Measurements from ENCODE around the gene DDIT4. TPM values are rescaled to one million over a fixed set of nuclear protein-coding genes. Genes with fewer than 3 reads are reported as not detected.
"Not testable (repeated sequence)": the region's sequence is repeated elsewhere in the genome, so short reads cannot be mapped to it uniquely, and the experiment has no call there.

DDIT4 gene
- total RNA-seq, 2 donors from 2014 or later, result 45.5 to 147 TPM

DNA sequence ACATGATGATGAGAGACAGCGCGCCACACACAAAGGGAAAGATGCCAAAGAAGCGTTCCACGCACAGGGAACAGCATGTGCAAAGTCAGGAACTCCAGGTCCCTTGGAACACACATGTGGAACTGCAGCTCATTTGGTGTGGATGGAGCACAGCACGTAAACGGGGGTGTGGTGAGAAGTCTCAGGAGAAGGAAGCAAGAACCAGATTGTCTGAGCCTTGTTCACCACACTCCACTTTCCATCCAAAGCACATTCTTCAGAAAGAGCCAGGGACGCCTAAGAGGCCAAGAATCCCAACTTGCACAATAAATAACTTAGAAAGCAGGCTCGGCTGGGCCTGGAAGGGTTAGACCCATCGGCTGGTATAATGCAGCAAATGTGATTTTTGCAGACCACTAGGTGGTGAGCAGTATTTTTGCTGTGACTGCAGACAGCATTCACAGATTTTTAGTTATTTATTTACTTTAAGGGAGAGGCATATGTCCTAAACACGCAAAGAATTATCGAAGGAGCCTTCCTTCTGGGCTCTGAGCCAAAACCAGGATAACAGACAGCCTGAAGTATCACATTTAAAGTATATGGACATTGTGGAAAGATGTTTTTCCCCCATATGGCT, 29.8 kb upstream of the DDIT4 start:
- Histone ChIP-seq H3K36me3 (no peaks in the 10 kb centered on the region), H3K4me1 (peaks cover 40% of the 10 kb centered on the region), H3K27ac (peak overlapping the region; percentile 68), H3K4me3 (no peak overlapping the region), H3K9ac (ENCODE audit: low read depth in 2 of 2, low read length in 2 of 2) (peak overlapping the region in 1 of 2 donors; percentile 67), H3K9me3 (no peaks in the 10 kb centered on the region), H3K27me3 (no peaks in the 10 kb centered on the region)
- TF ChIP-seq, protein P1, sequence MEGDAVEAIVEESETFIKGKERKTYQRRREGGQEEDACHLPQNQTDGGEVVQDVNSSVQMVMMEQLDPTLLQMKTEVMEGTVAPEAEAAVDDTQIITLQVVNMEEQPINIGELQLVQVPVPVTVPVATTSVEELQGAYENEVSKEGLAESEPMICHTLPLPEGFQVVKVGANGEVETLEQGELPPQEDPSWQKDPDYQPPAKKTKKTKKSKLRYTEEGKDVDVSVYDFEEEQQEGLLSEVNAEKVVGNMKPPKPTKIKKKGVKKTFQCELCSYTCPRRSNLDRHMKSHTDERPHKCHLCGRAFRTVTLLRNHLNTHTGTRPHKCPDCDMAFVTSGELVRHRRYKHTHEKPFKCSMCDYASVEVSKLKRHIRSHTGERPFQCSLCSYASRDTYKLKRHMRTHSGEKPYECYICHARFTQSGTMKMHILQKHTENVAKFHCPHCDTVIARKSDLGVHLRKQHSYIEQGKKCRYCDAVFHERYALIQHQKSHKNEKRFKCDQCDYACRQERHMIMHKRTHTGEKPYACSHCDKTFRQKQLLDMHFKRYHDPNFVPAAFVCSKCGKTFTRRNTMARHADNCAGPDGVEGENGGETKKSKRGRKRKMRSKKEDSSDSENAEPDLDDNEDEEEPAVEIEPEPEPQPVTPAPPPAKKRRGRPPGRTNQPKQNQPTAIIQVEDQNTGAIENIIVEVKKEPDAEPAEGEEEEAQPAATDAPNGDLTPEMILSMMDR (IDR thresholded peaks at IDR 0.05), result no peak
- peak; percentile 84 for DNase-seq
- intact Hi-C loops (cut with DNase I), result no loop called here

DNA sequence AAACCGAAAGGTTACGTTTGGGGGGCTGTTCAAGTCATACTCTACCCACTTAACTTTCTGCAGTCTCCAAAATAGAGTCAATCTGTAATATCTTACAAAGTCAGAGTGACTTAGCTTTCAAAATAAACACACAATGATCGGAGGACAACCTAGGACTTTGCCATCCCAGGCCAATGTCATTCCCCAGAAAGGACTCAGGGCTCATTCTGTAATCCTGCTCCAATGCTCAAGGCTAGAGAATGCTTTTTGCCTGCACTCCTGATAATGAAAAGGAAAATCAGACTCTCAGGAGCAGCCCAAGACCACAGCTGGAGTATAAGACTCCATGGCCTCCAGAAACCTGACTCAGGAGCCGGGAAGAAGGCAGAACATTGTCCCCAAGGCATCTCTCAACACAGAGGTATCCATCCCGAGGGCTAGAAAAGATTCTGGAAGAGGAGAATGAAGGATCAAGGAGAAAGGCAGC, 29.1 kb upstream of the DDIT4 start:
- DNase-seq, result no peak
- H3K9ac ChIP-seq (ENCODE audit: low read depth in 2 of 2, low read length in 2 of 2), result peak overlapping the region in 1 of 2 donors; percentile 67

DNA sequence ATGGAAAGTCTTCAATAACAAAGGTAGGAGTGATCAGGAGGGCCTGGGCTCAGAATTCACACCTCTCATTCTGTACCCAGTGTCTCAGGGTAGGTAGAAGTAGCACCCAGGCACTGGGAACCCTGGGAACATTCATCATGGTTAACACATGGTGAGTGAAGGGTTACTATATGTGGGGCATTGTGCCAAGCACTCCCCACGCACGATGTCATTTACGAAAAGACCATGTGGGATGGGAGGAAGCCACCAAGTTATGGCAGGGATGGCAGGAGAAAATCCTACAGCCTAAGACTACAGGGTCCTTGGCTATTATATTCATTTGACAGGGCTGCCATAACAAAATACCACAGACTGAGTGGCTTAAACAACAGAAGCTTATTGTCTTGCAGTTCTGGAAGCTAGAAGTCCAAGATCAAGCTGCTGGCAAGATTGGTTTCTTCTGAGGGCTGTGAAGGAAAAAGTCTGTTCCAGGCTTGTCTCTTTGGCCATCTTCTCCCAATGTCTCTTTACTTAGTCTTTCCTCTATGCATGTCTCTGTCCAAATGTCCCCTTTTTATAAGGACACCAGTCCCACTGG, 27.7 kb upstream of the DDIT4 start:
- H3K4me1 ChIP-seq, result peaks cover 46% of the 10 kb centered on the region
- intact Hi-C loops (cut with DNase I), result no loop called here
- TF ChIP-seq, protein P1 (IDR thresholded peaks at IDR 0.05), result no peak
- H3K9ac ChIP-seq (ENCODE audit: low read depth in 2 of 2, low read length in 2 of 2), result no peak overlapping the region
- H3K27me3 ChIP-seq, result no peaks in the 10 kb centered on the region
- H3K4me3 ChIP-seq, result no peak overlapping the region
- H3K36me3 ChIP-seq, result no peaks in the 10 kb centered on the region
- H3K27ac ChIP-seq, result no peak overlapping the region
- DNase-seq, result no peak
- H3K9me3 ChIP-seq, result no peaks in the 10 kb centered on the region

More for the DNA sequence above, 29.1 kb upstream of the DDIT4 start:
- Histone ChIP-seq H3K4me3 (no peak overlapping the region), H3K27me3 (no peaks in the 10 kb centered on the region), H3K27ac (peak overlapping the region; percentile 68), H3K4me1 (peaks cover 46% of the 10 kb centered on the region), H3K9me3 (no peaks in the 10 kb centered on the region), H3K36me3 (no peaks in the 10 kb centered on the region)
- TF ChIP-seq, protein P1 (IDR thresholded peaks at IDR 0.05), result no peak
- intact Hi-C loops (cut with DNase I), result no loop called here

DNA sequence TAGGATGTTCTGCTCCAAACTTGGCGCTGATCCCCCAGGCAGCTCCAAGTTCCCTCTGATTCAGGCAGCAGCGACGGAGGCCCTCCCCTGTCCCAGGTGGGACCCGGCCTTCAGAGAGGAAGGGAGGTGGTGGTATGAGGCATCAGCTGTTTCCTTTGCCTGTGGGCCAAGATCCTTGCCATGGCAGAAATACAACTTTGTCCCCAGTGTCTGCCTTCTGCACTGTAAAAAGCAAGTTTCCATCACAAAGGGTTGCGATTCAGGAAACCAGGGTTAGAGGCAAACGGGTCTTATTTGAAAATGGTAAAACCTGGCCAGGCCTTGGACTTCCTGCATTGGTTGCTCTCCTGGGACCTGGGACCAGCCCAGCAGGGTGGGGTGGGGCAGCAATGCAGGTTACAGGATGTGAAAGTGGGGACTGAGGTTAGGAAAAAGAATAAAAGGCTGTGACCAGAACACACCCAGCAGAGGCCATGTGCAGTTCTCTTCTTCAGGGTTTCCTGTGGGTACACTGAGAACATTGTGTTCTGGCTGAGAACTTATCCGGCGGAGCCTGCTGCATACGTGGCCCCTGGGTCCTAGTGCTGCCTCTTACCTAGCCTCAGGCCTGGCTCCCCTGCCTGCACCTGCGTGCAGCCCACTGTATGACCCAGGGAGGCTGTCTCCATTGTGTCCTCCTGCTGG, 25.1 kb upstream of the DDIT4 start:
- Histone ChIP-seq H3K4me3 (no peak overlapping the region), H3K27ac (peak overlapping the region; percentile 95), H3K9me3 (no peaks in the 10 kb centered on the region), H3K4me1 (peaks cover 40% of the 10 kb centered on the region), H3K36me3 (no peaks in the 10 kb centered on the region), H3K27me3 (no peaks in the 10 kb centered on the region), H3K9ac (ENCODE audit: low read depth in 2 of 2, low read length in 2 of 2) (peak overlapping the region; percentile 52 to 79)
- peak; percentile 85 for DNase-seq
- intact Hi-C loops (cut with DNase I), result no loop called here
- TF ChIP-seq, protein P1 (IDR thresholded peaks at IDR 0.05), result no peak

DNA sequence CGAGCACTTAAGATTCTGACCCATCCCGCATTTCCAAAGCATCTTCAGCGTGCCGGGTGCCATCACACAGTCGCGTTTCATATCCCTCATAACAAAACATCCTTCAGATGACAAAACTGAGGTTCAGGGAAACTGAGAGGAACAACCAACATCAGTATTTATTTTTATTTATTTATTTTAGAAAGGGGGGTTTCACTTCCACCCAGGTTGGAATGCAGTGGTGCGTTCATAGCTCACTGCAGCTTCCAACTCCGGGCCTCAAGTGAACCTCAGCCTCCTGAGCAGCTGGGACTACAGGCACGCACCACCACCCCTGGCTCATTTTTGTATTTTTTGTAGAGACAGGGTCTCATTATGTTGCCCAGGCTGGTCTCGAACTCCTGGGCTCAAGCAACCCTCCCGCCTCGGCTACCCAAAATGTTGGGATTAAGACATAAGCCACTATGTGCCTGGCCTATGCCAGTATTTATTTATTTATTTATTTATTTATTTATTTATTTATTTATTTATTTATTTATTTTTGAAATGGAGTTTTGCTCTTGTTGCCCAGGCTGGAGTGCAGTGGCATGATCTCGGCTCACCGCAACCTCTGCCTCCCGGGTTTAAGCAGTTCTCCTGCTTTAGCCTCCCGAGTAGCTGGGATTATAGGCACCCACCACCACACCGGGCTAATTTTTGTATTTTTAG, 24.4 kb upstream of the DDIT4 start:
- DNase-seq; H3K27me3 ChIP-seq; H3K36me3 ChIP-seq; H3K4me3 ChIP-seq; H3K9me3 ChIP-seq; intact Hi-C loops (cut with DNase I): not testable (repeated sequence)
- Histone ChIP-seq H3K4me1 (peaks cover 35% of the 10 kb centered on the region), H3K9ac (ENCODE audit: low read depth in 2 of 2, low read length in 2 of 2) (peak overlapping the region; percentile 20 to 79), H3K27ac (peak overlapping the region; percentile 95)
